ENCODE results near the gene KCTD3. TPM values are rescaled to one million over a fixed set of nuclear protein-coding genes. Genes with fewer than 3 reads are reported as not detected.

The KCTD3 gene
- total RNA-seq, 1 donor from 2014 or later, result 55.0 TPM

DNA sequence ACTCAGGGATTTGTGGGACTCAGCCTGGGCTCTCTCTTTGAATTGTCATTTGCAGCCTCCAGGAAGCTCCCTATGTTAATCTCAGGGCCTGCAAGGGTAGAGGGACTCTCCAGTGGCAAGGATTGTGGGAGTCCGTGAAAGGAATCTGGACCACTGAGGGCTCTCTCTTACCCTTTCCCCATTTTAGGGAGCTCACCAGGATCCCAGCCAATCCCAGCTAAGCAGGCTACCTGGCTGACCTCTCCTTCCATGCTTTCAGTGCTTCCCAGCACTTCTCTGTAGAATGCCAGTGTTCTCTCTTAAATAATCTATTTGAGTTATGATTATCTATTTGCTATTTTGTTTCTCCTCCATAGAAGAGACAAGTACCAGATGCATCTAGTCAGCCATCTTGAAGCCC lies 9.6 kb upstream of the KCTD3 start:
- no peak for DNase-seq

DNA sequence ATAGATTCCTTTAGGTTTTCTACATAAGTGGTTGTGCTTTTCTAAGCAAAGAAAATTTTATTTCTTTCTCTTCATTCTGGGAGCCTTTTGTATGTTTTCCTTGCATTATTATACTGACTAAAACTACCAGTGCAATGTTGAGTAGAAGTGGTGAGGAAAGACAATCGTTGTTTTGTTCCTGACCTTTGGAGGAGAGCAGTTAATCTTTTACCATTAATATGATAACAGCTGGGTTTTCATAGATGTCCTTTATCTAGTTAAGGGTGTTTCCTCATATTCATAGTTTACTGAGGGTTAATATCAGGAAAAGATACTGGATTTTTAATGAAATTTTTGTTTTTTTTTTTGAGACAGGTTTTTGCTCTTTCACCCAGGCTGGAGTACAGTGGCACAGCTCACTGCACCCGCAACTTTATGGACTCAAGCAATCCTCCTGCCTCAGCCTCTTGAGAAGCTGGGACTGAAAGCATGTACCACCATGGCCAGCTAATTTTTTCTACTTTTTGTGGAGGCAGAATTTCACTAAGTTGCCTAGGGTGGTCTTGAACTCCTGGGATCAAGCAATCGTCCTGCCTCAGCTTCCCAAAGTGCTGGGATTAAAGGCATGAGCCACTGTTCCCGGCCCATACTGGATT lies 9.0 kb upstream of the KCTD3 start:
- no peak for DNase-seq

DNA sequence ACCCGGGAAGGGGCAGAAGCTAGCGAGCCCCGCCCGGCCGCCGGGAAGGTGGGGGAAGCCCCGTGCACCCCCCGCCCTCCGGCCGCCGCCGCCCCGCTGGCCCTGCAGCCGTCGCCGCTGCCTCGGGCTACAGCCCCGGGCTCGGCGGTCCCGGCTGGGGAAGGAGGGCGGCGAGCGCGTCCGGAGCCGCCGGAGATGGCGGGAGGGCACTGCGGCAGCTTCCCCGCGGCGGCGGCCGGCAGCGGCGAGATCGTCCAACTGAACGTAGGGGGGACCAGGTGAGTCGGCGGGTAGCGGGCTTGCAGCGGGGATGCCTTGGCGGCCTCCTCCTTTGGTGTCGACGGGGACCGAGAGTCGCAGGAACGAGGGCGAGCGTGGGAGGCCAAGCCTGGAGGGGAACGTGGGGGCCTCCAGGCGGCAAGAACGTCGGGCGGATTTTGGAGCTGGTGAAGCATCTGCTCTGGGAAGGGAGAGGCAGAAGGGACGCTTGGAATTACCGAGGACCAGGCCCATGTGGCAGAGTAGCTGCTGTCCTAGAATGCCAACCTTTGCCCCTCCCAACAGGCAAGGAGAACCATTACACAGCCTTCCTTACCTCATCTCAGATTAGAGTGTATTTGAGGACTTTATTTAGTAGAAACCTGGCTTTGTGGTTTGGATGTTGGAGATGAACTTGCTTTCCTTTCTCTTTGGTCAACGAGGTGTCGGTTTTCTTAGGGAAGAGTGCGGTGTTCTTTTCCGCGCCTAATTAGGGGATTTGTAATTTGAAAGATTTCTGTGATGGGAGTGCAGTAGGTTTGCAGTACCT lies 591 bp downstream of the KCTD3 start:
- DNase-seq, result peak; percentile 58

DNA sequence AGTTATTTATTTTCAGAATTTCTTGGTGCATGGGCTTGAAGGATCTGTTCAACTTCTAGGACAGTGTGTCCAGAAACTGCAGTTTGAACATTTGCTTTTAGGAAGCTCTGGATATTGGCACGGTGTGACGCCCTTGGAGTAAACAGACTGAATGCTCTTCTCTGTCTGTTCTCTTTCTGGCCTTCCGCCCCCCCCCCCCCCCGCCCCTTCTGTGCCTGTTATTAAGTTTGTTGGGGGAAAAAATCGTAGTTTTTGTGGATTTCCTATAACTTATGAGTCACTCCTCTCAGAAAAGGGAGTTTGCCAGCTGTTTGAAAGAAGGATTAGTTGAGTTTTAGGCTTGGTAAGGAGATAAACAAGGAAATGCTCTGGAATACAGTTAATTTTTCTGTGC lies 1.2 kb downstream of the KCTD3 start:
- peak; percentile 47 for DNase-seq

DNA sequence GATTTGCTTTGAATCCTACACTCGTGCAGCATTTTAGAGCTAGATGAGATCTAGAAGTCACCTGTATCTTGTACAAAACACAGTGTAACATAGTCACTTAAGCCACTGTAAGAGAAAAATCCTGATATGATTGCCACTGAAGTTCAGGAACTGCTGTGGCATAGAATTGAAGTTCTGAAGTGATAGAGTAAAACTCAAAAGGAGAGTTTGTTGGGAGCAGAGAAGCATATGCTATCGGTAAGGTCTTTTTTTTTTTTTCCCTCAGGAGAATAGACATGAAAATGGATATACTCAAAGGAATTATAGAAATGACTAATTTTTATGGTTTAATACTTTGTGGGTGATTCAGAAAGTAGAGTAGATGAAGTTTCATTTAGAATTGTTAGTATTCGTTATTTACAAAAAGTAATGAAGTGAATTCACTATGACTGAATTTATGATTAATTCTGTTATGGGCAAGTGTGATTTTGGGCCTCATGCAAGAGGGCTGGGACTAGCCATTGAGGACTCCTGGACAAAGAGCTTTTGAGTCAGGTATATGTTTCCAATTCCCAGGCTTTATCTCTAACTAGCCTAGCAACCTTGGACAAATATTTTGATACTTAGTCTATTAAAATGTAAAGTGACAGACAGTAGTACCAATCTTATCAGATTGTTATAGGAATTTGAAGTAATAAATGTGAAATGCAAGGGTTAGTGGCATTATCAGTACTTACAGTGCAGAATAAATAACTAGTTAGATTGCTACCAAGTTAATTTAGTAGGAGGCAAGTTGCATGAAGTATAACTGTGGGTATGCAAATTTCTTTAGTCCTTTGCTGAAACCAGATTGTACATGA lies 3.1 kb downstream of the KCTD3 start:
- no peak for DNase-seq

DNA sequence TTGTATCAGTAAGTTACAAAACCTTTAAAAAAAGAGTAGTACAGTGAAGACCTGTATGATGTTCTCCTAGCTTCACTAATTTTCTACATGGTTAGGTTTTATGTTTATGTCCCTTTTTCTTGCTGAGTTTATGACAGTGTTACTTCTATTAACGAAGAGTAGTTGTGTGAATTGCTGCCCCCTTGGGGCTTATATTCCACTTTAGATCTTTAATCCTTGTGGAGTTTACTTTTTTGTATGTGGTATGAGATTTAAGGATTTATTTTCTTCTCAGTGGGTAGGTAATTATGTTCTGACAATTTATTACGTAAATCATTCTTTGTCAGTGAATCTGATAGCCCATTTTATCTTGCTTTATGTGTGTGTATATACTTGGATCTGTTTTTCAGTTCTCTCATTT lies 14.8 kb downstream of the KCTD3 start:
- DNase-seq, result no peak

DNA sequence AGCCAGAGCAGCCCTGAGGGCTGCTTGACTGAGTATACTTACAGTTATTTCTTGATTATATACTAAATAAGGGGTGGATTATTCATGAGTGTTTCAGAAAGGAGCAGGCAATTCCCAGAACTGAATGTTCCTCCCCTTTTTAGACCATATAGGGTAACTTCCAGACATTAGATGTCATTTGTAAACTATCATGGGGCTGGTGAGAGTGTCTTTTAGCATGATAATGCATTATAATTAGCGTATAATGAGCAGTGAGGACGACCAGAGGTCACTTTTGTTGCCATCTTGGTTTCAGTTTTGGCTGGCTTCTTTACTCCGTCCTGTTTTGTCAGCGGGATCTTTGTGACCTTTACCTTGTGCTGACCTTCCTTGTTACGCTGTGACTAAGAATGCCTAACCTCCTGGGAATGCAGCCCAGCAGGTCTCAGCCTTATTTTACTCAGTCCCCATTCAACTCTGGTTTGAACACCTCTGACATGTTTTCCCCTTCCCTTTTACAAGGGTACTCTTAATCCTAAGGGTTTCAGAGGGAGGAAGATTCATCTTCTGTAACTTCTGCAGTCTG lies 16.2 kb downstream of the KCTD3 start:
- DNase-seq, result peak; percentile 61

DNA sequence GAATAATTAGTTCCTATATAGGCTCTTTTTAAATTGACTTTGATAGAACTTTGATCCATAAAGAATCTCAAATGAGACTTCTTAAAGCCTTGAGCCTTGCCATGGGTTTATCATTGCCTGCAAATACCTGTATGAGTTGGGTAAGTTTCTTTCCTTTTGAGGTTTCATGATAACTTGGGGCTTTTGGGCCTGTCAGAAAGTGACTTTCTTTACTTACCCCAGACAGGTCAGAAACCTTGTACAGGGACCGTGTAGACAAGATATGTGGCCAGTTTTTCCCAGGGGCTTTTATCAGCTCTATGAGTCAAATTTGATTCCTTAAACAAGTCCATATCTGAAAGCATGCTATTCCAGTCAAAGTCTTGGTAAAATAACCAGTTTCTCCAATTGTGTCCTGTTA lies 17.3 kb downstream of the KCTD3 start:
- no peak for DNase-seq

DNA sequence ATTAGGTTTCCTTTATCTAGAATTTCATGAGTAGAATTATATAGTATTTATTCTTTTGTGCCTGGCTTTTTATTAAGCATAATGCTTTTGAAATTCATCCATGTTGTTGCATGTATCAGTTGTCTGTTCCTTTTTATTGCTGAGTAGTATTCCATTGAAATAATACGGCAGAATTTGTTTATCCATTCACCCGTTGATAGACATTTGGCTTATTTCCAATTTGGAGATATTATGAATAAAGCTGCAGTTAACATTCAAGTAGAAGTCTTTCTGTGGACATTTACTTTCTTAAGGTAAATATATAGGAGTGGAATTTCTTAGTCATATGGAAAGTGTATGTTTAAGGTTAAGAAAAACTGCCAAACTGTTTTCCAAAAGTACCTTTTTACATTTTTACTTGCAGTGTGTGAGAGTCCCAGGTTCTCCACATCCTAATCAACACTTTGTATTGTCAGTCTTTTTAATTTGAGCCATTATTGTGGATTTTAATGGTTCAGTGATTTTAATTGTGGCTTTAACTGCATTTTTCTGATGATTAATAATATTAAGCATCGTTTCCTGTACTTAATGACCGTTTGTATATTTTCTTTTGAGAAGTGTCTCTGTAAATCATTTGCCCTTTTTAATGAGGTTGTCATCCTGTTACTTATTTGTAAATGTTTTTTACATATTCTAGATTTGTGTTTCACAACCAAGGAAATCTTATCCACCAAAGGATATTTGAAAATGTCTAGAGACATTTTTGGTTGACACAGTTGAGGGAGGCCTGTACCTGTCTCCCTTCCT lies 22.7 kb downstream of the KCTD3 start:
- no peak for DNase-seq

DNA sequence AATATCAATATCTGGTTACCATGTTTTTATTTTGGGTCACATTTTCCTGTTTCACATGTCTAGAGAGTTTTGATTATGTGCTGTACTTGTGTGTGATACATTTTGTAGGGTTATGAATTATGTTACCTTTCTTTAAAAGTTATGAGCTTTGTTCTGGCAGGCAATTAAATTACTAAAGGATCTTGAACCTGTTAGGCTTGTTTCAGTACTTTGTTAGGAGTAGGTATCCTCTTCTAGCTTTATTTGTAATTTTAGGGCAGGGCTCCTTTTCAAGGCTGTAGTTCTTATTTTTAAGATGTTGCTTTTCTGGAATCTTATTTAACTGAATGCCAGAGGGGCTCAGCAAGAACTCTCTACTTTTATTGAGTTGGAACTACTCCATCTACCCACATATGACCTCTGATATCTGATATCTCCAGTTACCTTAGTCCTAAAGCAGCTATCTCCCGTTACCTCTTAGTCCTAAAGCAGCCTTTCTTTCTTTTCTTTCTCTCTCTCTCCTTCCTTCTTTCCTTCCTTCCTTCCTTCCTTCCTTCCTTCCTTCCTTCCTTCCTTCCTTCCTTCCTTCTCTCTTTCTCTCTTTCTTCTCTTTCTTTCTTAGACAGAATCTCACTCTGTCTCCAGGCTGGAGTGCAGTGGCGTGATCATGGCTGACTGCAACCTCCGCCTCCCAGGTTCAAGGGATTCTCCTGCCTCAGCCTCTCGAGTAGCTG lies 23.8 kb downstream of the KCTD3 start:
- no peak for DNase-seq

DNA sequence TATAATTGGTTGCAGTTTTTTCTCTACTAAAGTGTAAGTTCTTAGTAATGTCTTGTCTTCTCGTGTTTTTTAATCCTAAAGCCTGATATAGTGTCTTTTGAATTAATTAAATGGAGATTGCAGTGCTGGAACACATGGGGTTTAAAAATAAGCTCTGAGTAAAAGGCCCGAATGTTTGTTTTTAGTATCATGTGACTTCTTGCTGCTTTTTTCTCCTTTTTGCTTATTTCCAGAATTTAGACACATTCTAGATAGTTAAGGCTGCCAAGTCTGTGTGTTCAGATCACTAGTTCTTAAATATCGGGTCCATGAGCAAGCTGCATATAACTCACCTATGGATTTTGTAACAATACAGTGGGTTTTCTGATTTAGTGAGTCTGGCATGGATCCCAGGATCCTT lies 27.5 kb downstream of the KCTD3 start:
- no peak for DNase-seq

DNA sequence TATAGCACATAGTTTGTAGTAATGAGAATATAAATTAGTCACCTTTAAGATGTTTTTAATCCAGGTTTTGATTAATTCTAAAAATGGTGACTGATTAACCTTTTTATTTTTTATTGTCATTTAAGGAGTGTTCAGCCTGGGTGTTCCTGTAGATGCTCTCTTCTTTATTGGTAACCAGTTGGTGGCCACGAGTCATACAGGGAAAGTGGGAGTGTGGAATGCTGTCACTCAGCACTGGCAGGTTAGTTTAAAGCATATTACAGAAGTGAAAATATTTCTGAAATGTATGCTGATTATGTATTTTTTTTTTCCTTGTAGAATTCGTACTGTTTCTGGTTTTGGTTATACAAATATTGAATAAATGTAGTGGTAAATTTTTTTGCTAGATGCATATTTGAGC lies 28.1 kb downstream of the KCTD3 start:
- DNase-seq, result no peak

DNA sequence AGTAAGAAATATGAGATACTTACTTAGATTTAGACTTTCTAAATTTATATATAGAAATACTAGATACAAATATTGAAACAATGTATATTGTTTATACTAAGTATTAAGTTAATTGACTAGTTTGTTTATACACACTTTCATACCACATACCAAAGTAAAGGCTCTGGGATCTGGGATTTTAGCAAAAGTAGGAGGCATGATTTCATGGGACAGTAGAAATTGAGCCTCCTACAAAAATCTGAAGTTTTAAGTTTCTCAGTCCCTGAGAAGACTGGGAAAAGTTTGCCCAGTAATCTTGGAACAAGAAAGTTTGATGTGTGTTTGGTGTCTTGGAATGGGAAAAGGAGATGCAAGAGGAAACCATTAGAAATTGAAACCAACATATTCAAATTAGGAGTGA lies 30.9 kb downstream of the KCTD3 start:
- DNase-seq, result no peak

DNA sequence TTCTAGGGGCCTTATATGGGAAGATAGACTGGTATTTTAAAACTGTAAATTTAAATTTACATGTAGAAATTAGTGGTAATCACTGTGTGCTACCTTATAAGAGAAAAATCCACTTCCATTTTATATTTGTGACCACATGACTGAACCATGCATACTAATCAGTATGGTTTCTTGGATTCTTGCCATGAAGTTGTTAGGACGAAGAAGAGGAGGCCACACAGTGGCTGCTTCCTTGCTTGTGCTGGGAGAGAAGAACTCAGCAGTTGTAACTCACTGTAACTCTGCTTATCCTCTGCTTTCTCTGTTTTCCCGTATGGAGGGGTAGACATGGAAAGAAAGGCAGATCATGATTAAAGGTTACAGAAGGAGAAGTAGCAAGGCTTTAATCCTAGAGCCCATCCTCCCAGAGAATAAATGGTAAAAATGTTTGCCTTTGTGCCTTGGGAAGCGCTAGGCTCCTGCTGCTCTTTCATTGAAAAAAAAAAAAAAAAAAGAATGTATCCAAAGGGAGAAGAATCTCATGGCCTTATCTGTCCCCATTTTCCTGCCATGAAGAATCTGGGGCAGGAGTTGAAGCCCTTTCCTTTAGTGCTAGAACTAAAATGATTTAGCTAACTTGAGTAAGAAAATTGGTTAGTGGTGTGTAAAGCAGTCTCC lies 32.4 kb downstream of the KCTD3 start:
- peak; percentile 24 for DNase-seq

DNA sequence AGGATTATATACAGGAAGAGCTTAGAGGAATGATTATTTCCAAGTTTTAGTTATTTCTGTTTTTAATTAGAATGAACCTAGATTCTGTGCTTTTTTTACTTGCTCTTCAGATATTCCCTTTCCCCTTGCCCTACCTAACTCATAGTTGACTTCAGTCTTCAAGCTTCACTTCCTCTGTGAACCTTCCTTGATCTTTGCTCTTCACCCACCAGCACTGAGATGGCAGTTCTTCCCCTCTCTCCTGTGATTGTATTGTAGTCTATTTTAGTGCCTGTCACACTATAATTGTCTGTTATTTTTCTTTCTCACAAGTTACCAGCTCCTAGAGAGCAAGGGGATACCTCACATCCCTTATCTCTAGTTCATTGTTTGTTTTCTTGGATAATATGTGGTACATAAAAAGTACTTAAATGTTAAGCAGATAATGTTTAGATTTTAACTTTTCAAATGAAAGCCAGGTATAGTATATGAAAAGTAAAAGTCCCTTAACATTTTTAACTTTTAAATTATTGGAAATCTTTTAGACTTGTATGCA lies 33.2 kb downstream of the KCTD3 start:
- no peak for DNase-seq

DNA sequence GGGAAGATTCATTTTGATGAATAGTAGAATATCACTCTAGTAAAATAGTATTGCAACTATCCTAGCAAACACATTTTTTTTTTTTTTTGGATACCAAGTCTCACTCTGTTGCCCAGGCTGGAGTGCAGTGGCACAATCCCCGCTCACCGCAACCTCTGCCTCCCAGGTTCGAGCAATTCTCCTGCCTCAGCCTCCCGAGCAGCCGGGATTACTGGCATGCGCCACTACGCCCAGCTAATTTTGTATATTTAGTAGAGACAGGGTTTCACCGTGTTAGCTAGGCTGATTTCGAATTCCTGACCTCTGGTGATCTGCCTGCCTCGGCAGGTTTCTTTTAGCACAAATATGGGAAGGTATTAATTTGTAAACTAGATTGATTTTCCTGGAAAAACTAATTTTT lies 33.8 kb downstream of the KCTD3 start:
- no peak for DNase-seq

DNA sequence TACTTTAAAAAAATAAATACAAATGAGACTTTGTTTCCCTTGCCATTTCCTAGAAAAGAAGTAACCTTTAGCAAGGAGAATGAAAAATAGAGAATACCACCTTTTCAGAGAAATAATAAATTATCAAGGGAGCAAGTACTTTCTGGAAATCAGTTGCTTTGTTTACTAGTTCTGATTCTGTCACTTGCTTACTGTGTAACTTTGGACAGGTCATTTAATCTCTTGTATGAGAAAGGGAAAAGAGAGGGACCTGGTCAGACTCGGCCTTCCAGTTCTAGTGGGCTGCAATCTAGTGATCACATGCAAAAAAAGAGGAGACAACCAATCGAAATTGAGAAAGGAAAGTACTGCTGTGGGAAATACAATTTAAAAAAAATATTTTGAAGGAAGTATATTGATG lies 34.2 kb downstream of the KCTD3 start:
- no peak for DNase-seq

DNA sequence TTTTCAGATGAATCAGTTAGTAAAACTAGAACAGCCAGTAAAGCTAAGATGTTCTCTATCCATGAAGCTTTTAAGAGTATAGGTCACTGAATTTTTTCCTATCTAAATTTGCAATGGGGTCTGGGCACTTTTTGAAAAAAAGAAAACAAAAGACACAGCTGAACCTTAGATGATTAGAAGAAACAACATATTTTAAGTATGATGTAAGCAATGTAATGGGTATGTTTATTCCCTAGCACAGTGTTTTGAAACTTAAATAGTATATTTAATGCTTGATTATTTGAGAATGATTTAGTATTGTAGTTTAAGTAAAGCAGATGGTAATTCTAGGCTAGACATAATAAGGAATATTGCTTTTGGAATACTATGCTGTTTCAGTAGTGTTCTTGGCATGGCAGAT lies 36.2 kb downstream of the KCTD3 start:
- no peak for DNase-seq

DNA sequence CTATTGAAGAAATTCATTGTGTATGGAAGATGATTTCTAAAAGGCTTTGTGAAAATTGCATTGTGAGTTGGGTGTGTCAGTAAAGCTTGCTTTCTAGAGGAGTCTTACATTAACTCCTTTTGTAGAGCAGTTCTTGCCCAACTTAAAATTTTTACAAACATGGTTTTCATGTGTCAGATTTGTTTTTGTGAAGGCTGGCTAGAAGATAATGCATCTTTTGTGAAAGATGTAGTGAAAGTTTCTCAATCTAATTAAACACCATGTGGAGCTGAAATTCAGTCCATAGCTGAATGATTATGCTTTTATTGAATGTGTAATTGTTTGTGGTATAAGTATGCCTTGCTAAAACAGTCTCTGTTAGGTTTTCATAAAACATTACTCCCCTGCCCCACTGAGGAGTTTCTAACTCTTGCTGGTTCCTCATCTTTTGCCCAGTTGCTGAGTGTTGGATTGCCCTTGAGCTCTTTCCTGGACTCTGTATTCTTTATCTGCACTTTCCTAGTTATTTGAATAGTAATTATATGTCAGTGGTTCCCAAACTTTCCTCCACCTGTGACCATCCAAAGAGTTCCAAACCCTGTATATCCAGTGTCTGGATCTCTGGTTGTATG lies 38.0 kb downstream of the KCTD3 start:
- DNase-seq, result no peak

DNA sequence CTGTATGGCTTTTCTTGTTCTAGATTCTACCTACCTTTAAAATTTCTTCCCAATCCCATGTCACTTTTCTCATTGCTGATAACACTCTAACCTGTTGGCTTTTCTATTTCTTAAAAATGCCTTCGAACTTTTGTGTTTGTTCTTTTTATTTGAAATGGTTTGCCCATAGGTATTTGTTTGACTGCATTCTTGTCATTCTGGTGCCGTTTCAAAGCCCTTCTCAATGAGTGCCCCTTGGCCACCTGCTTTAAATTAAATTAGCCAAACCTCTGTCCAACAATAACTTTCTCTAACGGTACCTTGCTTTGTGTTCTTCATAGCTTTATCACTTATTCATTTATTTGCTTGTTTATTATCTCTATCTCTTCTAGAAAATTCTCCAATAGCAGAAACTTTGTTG lies 38.9 kb downstream of the KCTD3 start:
- DNase-seq, result no peak
